MM.1S (cell line): ENCODE results near the gene PARP16.

Source experiments
- DNase-seq: peaks from one replicate; pipeline ENCODE4 v3.0.0-alpha.2; 2015
- H2AFZ ChIP-seq: fragments of 300-600 bp; sonication (generic); 2 replicates; pipeline ENCODE4 v1.6.0; 2016; ENCODE audit warnings: antibody characterized with exemption, low read length
- H3F3A ChIP-seq: fragments of 300-600 bp; sonication (generic); 2 replicates; pipeline ENCODE4 v1.6.1; 2016; ENCODE audit warnings: mild to moderate bottlenecking, antibody characterized with exemption, low read length, moderate library complexity, mixed read lengths; ENCODE audit not compliant: insufficient read depth
- H3K27ac ChIP-seq: fragments of 300-600 bp; sonication (generic); 2 replicates; pipeline ENCODE4 v1.5.1; 2016; ENCODE audit warnings: mild to moderate bottlenecking, low read length
- H3K27me3 ChIP-seq: fragments of 300-600 bp; sonication (generic); replicated peaks from 2 replicates; pipeline ENCODE4 v1.6.0; 2016; ENCODE audit warnings: low read length; ENCODE audit not compliant: insufficient read depth
- H3K36me3 ChIP-seq: fragments of 300-600 bp; sonication (generic); replicated peaks from 2 replicates; pipeline ENCODE4 v1.6.1; 2016; ENCODE audit warnings: mild to moderate bottlenecking, low read length, mixed read lengths; ENCODE audit not compliant: insufficient read depth
- H3K4me1 ChIP-seq: fragments of 300-600 bp; sonication (generic); 2 replicates; pipeline ENCODE4 v1.6.1; 2016; ENCODE audit warnings: low read length, mixed read lengths
- H3K4me2 ChIP-seq: fragments of 300-600 bp; sonication (generic); 2 replicates; pipeline ENCODE4 v1.6.0; 2016; ENCODE audit warnings: low read depth, low read length
- H3K4me3 ChIP-seq: fragments of 300-600 bp; sonication (generic); 2 replicates; pipeline ENCODE4 v1.5.1; 2016; ENCODE audit warnings: low read length, mixed read lengths
- H3K79me2 ChIP-seq: fragments of 300-600 bp; sonication (generic); 2 replicates; pipeline ENCODE4 v1.6.1; 2016; ENCODE audit warnings: mixed run types, low read length, mixed read lengths
- H3K9ac ChIP-seq: fragments of 300-600 bp; sonication (generic); 2 replicates; pipeline ENCODE4 v1.6.1; 2016; ENCODE audit warnings: low read length, mixed read lengths
- H3K9me2 ChIP-seq: fragments of 300-600 bp; sonication (generic); replicated peaks from 2 replicates; pipeline ENCODE4 v1.6.1; 2016; ENCODE audit warnings: mild to moderate bottlenecking, low read length, mixed read lengths; ENCODE audit not compliant: insufficient read depth
- H3K9me3 ChIP-seq: fragments of 300-600 bp; sonication (generic); replicated peaks from 2 replicates; pipeline ENCODE4 v1.6.1; 2016; ENCODE audit warnings: mild to moderate bottlenecking, low read length, mixed read lengths; ENCODE audit not compliant: insufficient read depth
- H4K20me1 ChIP-seq: fragments of 300-600 bp; sonication (generic); 2 replicates; pipeline ENCODE4 v1.6.1; 2016; ENCODE audit warnings: mild to moderate bottlenecking, low read length, moderate library complexity, mixed read lengths; ENCODE audit not compliant: insufficient read depth
- CTCF ChIP-seq: fragments of 300-600 bp; sonication (generic); IDR thresholded peaks from 2 replicates; pipeline ENCODE4 v1.5.1; 2016; ENCODE audit warnings: antibody characterized with exemption, low read length, mixed read lengths
- EZH2 ChIP-seq: fragments of 300-600 bp; sonication (generic); optimal IDR thresholded peaks from 2 replicates; pipeline ENCODE3; 2017; ENCODE audit warnings: low read depth, mild to moderate bottlenecking, antibody characterized with exemption, low read length, mixed read lengths
- EZH2phosphoT487 ChIP-seq: fragments of 300-600 bp; sonication (generic); IDR thresholded peaks from 2 replicates; pipeline ENCODE4 v1.6.1; 2018; ENCODE audit warnings: antibody characterized with exemption, low read length

Gene PARP16

GRCh38 chr15:65286069-65286703 lies 497 bp downstream of the PARP16 start:
- Histone ChIP-seq H3K4me3 (peak overlapping the region; percentile 82), H3K79me2 (peaks cover 8% of the 10 kb centered on the region), H3K27me3 (no peaks in the 10 kb centered on the region), H2AFZ (peak overlapping the region; percentile 98), H3K4me2 (peak overlapping the region; percentile 96), H3K9me2 (no peaks in the 10 kb centered on the region), H4K20me1 (no peaks in the 10 kb centered on the region), H3K9me3 (no peaks in the 10 kb centered on the region), H3K27ac (peak overlapping the region; percentile 57; the same call in 1 of the 2 replicates), H3K36me3 (no peaks in the 10 kb centered on the region), H3K9ac (peak overlapping the region; percentile 81), H3F3A (0 out of 2 replicates have a peak, but pooled peaks cover 3% of the 10 kb centered on the region), H3K4me1 (peaks cover 11% of the 10 kb centered on the region)
- peak; percentile 43 for DNase-seq
- TF ChIP-seq EZH2 (no peak), EZH2phosphoT487 (no peak), CTCF (no peak)

GRCh38 chr15:65285291-65286068 lies 1.2 kb downstream of the PARP16 start:
- H3K4me2 ChIP-seq: peak overlapping the region; percentile 96
- peak overlapping the region; percentile 57; the same call in 1 of the 2 replicates for H3K27ac ChIP-seq

GRCh38 chr15:65278480-65278879 lies 8.2 kb downstream of the PARP16 start:
- H2AFZ ChIP-seq: no peak overlapping the region
- no peaks in the 10 kb centered on the region for H3K9me2 ChIP-seq
- no peaks in the 10 kb centered on the region for H3K27me3 ChIP-seq
- H3K4me3 ChIP-seq: no peak overlapping the region
- no peak overlapping the region for H3K9ac ChIP-seq
- TF ChIP-seq CTCF: no peak
- TF ChIP-seq EZH2phosphoT487: no peak
- TF ChIP-seq EZH2: no peak
- H3K4me2 ChIP-seq: no peak overlapping the region
- no peaks in the 10 kb centered on the region for H3K9me3 ChIP-seq
- no peaks in the 10 kb centered on the region for H3K4me1 ChIP-seq
- no peaks in the 10 kb centered on the region for H3K36me3 ChIP-seq
- no peaks in the 10 kb centered on the region for H4K20me1 ChIP-seq
- H3F3A ChIP-seq: no peaks in the 10 kb centered on the region
- 0 out of 2 replicates have a peak, but pooled peaks cover 4% of the 10 kb centered on the region for H3K79me2 ChIP-seq
- DNase-seq: no peak
- H3K27ac ChIP-seq: no peak overlapping the region

More at GRCh38 chr15:65285291-65286068, 1.2 kb downstream of the PARP16 start:
- H3K4me3 ChIP-seq: peak overlapping the region; percentile 82
- H3K9ac ChIP-seq: peak overlapping the region; percentile 81; the same call in 1 of the 2 replicates
- H4K20me1 ChIP-seq: no peaks in the 10 kb centered on the region
- peak overlapping the region; percentile 98 for H2AFZ ChIP-seq
- H3K9me2 ChIP-seq: no peaks in the 10 kb centered on the region
- H3K9me3 ChIP-seq: no peaks in the 10 kb centered on the region
- H3F3A ChIP-seq: 0 out of 2 replicates have a peak, but pooled peaks cover 3% of the 10 kb centered on the region
- no peaks in the 10 kb centered on the region for H3K27me3 ChIP-seq
- TF ChIP-seq EZH2 (no peak), CTCF (no peak), EZH2phosphoT487 (no peak)
- no peaks in the 10 kb centered on the region for H3K36me3 ChIP-seq
- peaks cover 12% of the 10 kb centered on the region for H3K79me2 ChIP-seq
- DNase-seq: no peak
- peaks cover 11% of the 10 kb centered on the region for H3K4me1 ChIP-seq
